GM19328 (cell line): Measurements from ENCODE around the gene SLC4A8.
"Not testable (repeated sequence)": the region's sequence is repeated elsewhere in the genome, so short reads cannot be mapped to it uniquely, and the experiment has no call there.

ENCODE experiments used
- ATAC-seq: cut with Tn5 transposase; IDR thresholded peaks from one replicate; pipeline ENCODE4 v1.9.1; 2021; ENCODE audit warnings: mild to moderate bottlenecking, moderate library complexity; ENCODE audit not compliant: unreplicated experiment

The SLC4A8 gene

DNA sequence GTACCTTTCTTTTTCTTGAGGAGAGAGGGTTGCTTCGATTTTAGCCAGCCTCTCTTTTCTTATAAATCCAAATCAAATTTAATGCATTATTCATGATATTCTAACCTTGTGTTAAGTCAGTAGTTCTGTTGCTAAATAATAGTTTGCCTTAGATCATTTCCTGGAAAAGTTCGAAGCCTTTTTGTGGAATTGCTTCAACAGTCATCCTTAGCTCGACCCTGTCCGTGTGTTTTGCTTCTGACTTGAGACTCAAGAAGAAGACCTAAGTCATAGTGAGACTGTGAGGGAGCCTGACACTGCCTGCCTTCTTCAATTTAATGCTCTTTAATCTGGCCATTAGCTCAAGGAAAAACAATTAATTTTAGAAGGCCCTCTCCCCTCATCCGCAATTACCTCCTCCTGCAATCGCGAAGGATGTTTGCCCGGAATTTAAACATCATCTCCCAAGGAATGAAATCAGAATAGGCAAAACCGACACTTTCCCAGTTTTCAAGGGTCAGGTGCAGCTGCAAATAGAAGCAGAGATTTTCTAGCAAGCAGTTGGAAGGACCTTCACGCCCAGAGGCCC lies 453 bp upstream of the SLC4A8 start:
- no peak for ATAC-seq

DNA sequence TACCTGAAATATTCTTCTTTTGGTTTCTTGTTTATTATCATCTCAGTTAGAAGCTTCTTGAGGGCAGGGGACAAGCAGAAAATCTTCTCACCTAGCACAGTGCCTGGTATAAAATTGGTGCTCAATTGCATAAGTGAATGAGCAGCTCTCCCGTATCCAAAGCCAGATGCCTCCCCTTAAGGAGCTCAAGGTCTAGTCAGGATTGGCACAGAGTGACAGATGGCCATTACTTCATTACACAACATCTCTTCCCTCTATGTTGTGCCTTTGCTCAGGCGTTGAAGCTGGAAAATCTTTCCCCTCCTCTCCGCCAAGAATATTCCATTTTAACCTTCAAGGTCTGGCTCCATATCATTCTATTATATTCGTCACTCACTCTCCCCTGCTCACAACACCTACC lies 3.6 kb downstream of the SLC4A8 start:
- no peak for ATAC-seq

DNA sequence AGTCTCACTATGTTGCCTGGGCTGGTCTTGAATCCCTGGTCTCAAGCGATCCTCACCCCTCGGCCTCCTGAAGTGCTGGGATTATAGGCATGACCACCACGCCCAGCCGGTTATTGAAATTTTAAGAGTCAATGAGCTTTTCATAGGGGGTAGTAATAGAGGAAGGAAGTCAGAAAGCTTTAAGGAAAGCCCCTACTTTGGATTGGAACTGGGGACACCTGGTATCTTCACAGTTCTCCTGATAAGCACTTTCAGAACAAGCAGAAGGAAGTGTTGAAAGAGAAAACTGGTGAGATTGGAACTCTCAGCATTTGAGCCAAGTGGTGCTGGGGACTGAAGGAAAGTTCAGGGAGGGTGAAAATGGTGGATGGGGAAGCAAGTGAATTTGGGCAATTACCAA lies 5.1 kb downstream of the SLC4A8 start:
- no peak for ATAC-seq

DNA sequence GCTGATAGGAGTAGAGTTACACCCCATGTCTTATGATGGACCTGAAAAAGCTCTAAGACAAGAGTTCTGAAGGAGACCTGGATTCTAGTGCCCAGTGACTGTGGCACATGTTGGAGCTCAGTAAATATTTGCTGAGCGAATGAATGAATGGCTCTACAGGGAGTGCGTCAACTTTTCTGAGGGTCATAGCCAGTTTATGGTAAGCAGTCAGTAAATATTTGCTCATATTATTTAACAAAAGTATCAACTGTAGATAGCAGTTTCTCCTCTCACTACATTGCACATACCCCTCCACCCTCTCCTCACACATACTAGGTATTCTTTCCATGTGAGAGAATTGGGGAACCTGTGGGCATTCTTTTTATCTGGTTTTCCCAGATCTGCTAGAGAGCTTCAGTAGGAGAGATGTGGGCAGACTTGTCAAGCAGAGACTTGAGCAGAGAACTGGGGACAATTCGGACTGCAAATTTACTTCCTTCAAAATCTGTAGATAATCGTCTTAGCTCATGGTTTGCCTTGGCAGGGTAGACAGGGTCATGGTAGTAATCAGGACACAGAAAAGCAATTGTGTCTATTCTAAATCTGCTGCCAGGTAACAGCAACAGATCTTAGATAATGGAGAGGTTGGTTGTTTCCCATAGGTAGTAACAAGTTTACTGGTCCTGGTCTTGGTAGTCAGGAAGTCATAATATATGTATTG lies 5.7 kb downstream of the SLC4A8 start:
- no peak for ATAC-seq

DNA sequence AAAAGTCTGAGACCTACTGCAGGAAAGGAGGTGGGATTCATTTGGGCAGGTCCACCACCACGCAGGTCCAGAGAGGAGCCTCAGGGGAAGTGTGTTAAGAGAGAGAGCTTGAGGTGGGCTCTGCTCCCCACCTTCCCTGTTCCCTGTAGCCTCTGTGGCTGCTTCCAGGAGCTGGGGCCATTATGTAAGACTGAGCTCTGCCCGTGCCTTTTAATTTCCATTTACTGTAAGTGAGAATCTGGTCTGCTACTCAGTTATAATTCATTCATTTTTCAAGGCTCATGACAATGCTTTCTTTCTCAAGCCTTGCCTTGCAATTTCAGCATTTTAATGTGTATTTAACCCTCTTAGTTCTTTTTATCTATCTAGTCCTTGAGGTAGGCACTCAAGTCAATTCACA lies 8.3 kb downstream of the SLC4A8 start:
- ATAC-seq = no peak

DNA sequence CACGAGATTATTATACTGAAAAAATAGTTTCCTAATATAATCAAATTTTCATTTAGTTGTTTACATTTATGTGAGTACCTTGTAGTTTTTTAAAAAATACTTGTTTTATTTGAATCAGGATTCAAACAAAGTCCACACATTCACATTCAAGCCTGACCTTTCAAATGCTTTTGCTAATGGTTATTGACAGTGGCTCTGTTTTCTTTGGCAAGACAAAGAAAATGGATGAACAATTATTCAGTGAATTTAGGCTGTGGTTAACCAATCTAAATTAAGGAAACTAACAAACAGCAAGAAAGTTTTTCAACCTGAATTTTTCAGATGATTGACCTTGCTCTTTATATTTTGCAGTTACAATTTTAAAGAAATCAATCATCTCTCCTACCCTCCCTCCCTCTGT lies 9.7 kb downstream of the SLC4A8 start:
- no peak for ATAC-seq

DNA sequence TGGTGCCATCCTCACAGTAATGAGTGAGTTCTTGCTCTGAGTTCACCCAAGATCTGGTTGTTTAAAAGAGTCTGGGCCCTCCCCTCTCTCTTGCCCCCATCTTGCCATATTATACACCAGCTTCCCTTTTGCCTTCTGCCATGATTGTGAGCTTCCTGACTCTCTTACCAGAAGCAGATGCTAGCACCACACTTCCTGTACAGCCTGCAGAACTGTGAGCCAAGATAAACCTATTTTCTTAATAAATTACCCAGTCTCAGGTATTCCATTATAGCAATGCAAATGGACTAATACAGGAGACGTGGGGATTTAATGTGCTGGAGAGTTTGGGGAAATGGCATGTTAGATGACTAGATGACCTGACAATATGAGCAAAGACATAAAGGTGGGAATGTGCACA lies 12.8 kb downstream of the SLC4A8 start:
- ATAC-seq = no peak

DNA sequence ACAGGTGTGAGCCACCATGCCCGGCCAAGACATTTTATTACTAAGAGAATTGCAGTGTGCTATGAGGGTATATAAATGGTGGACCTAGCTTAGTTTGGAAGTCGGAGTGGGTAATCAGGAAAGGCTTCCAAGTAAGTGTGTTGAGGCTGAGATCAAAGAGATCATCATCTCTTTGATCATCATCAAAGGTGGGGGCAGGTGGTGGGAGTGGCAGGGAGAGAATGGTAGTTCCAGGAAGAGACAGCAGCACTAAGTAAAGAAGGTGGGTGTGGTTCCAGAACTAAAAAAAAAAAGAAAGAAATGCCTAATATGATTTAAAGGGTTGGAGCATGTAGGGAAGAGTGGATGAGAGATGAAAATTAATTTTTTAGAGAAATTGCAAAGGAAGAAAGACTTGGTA lies 14.7 kb downstream of the SLC4A8 start:
- no peak for ATAC-seq

DNA sequence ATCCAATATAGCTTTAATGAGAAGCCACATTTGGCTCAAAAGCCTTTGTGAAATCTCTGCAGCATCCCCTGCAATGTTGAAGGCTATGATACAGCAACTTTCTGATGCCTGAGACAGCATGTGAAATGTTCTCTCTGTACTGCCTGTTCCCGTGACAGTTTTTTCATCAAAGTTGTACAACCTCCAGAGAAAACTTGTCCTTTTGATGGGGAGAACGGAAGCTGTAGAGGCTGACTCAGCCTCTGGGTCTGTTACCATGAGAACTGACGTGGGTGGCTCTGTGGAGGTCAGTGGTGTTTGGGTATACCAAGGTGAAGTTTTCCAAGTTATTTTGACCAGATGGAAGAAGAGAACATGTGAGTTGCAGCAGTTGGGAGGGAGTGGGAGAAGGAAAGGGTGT lies 17.0 kb downstream of the SLC4A8 start:
- no peak for ATAC-seq

DNA sequence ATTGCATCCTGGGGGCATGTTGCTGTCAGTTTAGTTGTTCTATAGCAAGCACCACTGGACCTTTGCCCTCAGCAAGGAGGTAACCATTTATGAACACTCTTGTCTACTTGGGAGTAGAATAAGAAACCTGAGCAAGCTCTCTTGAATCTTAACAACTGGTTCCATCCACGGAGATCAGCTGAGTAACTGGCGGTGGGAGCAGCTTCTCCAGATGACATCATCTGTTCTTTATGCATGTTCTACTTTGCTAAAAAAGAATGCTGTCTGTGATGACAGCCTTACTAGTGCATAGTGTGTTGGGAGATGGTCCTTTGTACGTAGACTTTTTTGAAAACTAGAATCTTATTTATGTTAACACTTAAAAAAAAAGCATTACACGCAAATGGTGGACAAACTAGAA lies 17.7 kb downstream of the SLC4A8 start:
- no peak for ATAC-seq

DNA sequence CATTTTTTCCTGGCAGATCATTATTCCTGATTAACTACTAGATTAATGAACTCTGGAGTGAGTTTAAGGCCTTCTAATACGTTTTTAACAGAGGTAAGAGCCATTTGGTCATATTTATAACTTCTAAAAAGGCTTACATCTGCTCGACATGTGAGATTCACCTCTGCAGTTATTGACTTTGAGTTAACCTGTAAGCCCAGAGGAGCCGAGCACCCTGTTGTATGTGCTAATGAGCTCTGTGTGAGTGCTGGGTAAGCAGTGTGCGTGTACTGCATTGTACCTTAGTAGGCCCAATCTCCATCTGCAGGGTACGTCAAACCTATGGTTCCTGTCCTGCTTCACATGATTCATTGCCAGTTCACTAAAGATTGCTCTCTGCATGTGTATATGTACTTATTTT lies 18.9 kb downstream of the SLC4A8 start:
- ATAC-seq = no peak

DNA sequence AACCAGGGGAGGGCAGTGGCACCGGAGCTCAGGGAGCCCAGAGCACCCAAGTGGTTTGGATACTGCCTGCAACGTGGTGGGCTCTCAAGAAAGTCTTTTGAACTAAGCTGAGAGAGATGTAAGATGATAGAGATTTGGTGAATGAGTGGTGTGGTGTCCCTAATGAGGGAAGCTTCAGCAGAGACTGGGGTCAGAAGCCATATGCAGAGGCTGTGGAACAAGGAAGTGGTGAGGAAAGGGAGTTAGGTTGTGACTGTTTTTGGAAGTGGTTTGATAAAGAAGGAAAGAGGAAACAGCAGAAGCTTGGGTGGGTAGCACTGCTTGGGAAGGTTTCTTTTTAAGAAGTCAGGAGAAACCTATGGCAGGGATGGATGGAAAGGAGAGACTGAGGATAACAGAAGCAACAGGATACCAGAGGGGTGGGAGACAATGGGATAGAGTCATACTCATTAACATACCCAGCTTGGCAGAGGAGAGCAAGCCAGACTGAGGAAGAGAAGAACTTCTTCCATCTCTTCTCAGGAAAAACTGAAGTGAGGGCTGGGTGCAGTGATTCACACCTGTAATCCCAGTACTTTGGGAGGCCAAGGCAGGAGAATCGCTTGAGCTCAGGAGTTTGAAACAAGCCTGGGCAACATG lies 24.1 kb downstream of the SLC4A8 start:
- ATAC-seq = no peak

DNA sequence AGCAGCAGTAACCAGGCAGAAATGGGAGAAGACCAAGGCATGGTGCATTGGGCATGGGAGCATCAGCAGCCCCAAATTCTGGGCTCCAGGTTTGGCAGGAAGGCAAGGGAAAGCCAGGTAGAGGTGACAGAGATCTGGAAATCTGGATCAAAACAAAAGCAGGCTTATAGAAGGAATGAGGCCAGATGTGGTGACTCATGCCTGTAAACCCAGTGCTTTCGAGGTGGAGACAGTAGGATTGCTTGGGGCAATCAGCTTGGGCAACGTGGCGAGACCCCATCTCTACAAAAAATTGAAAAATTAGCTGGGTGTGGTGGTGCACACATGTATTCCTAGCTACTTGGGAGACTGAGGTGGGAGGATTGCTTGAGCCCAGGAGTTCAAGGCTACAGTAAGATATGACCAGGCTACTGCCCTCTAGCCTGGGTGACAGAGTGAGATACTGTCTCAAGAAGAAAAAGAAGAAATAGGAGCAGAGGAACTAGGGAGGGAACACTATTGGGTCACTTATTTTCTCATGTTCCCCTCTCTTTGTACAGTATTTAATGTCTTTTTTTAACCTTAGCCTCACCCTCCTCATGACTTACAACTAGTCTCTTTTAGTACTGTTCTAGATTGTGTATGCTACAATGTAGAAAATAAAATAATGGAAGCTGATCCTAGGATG lies 25.1 kb downstream of the SLC4A8 start:
- no peak for ATAC-seq

DNA sequence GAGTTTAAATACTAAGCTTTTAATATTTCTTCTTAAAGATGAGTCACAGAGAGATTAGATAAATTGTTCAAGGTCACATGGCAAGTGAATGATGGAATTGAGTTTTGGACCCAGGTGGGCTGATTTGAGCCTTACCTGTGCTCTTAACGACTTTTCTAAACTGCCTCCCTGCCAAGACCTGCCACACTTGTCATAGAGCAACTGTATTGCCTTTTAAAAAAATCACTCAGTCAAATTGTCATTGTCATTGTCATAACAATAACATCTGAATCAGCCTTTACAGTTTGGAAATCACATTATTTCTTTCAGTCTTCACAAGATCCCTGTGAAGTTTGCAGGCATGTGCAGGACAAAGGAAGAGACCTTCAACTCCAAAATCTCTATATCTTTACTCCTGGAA lies 25.7 kb downstream of the SLC4A8 start:
- no peak for ATAC-seq

DNA sequence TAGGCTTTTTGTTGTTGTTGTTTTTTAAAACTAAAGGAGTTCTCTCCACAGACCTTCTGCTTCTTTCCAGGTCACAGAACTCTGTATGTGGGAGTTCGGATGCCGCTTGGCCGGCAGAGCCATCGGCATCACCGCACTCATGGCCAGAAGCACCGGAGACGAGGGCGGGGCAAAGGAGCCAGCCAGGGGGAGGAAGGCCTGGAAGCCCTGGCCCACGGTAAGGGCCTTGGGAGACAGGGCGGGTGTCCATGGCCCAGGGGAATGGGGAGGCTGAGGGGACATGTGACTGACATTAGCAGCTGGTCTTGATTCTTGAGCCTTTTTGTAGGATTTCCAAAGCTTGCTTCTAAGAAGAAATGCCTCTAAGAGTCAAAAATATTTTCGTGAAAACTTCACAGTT lies 26.2 kb downstream of the SLC4A8 start:
- no peak for ATAC-seq

DNA sequence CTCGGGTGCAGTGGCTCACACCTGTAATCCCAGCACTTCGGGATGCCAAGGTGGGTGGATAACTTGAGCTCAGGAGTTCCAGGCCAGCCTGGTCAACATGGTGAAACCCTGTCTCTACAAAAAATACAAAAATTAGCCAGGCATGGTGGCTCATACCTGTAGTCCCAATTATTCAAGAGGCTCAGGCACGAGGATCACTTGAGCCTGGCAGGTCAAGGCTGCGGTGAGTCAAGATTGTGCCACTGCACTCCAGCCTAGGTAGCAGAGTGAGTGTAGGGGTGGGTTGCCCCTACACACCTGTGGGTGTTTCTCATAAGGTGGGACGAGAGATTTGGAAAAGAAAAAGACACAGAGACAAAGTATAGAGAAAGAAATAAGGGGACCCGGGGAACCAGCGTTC lies 29.4 kb downstream of the SLC4A8 start:
- not testable (repeated sequence) for ATAC-seq

DNA sequence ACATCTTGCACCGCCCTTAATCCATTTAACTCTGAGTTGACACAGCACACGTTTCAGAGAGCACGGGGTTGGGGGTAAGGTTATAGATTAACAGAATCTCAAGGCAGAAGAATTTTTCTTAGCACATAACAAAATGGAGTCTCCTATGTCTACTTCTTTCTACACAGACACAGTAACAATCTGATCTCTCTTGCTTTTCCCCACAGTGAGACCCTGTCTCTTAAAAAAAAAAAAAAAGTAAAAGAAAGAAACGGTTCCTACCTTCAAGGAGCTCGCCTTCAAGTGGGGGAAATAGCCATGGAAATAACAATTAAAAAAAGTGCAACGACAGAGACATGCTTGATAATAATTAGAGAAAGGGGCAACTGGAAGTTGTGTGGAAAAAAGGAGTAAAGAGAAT lies 30.4 kb downstream of the SLC4A8 start:
- not testable (repeated sequence) for ATAC-seq

DNA sequence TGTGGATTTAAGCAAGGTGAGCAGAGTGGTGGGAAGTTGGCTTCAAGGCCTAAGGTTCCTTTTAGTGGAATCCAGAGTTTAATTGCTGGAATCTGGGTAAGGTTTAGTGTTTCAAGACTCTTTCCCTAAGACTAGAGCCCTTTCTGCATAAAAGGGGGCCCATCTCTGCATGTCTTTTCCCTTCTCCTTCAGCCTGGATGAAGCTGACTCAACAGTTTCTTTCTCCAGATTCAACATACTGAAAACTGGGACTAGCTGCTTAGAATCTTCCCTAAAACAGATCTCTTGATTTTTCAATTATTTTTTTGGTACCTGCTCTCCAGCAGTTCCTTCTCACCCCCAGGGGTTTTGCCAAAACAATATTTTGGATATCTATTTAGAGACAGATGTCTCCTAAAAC lies 34.0 kb downstream of the SLC4A8 start:
- ATAC-seq = no peak

DNA sequence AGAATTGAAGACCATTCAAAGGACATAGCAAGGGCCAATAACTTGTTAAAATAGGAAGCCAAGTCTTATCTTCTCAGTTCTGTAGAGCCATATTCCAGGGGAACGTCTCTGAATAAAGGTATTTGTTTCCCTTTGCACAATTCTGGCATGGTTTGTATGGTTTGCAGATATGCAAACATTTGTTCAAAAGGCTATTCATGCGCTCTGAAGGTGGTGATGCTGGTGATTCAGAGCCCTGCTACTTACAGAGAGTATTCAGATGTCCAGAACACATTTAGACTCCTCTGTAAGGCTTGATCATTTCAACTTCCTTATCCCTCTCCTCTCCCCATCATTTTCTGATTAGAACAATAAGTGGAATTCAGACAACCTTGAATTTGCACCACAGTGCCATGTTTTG lies 35.9 kb downstream of the SLC4A8 start:
- ATAC-seq = no peak

DNA sequence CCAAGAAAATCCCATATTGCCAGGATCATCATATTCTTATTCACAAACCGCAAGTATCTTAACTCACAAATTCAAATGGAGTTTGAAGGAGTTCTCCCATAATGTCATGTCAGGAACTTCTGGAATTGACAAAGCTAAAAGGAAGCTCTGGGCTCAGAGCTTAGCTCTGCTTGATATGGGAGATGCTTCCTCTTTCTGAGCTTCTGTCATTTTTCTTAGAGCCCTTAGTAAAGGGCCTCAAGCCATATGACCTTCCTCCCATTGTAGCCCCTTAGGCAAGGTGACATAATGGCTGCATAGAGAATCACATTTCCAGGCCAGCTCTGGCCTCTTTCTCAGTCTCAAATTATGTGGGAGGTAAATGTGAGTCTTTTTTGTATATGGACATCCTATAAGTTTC lies 40.9 kb downstream of the SLC4A8 start:
- ATAC-seq = no peak

DNA sequence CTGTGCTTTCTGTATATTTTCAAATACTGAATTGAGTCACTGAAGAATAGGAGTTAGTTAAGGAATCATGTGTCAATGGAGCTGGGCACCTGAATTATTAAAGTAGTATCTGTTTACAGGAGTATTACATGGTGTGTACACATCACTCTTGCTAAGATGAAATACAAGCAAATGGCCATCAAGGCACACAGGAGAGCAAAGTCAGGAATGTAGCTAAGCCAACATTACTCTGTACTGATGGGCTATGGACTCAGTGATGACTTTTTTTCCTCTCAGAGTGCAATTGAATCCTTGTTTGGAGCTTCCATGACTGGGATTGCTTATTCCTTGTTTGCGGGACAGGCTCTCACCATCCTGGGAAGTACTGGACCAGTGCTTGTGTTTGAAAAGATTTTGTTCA lies 45.5 kb downstream of the SLC4A8 start:
- no peak for ATAC-seq
